HG03520 (cell line): ENCODE measurements around the gene PARN.
"Not testable (repeated sequence)": the region's sequence is repeated elsewhere in the genome, so short reads cannot be mapped to it uniquely, and the experiment has no call there.

Source experiments
- ATAC-seq: cut with Tn5 transposase; IDR thresholded peaks from one replicate; pipeline ENCODE4 v1.9.1; 2021; ENCODE audit warnings: mild to moderate bottlenecking, moderate library complexity; ENCODE audit not compliant: unreplicated experiment

PARN gene

DNA sequence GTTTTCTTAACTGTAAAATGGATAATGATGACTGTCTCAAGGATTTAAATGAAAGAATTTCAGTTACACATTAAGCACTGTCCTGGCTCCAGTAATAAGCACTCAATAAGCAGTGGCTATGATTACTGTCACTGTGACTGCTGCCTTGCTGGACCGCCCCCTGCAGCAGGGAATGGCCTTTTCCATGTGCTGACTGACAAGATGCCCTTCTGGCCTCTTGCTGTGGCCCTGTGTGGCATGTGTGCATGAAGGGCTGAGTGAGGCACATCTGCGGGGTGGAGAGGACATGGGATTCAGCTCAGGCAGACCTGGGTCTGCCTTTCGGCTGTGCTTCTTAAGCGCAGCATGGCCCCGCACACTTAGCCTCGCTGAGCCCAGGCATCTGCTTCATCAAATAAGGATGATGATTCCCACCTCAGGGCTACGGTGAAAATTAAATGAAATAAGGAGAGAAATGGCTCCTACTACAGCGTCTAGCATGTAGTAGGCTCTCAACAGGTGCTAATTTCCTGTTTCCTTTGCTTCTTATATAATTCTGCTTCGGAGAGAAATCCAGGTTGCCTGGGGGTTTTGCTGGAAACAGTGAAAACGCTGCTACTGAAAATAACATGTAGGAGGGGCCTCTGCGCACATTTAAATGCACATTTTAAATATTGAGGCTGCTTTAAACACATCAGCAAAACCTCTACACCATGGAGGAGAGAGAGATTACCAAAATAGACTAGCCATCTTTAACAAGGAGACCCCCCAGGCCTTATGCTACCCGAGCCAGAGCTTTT is 183.9 kb downstream of the PARN start:
- no peak for ATAC-seq

DNA sequence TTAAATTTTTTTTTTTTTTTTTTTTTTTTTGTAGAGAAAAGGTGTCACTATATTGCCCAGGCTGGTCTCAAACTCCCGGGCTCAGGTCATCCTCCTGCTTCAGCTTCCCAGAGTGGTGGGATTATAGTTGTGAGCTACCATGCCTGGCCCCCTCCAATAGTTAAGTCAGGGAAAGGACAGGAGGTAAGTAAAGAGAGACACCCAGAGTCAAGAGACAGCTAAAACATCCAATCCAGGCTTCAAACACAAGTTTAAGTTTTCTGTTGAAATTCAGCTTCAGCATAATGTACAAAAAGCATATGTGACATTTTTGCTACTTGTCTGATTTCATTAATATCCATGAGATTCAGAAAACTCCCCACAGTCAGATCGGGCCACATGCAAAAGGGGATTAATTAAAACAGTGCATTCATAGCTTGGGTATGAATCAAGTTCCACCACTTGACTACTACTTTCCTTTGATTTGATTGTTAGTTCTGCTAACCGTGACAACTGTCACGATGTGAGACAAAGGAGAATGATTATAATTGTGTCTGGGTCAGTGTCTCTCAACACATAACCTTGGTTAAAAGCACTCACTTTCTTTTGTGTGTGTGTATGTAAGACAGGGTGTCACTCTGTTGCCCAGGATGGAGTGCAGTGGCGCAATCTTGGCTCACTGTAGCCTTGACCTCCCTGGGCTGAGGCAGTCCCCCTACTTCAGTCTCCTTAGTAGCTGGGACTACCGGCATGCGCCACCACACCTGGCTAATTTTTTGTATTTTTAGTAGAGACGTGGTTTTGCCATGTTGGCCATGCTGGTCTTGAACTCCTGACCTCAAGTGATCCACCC is 184.9 kb downstream of the PARN start:
- ATAC-seq, result no peak

DNA sequence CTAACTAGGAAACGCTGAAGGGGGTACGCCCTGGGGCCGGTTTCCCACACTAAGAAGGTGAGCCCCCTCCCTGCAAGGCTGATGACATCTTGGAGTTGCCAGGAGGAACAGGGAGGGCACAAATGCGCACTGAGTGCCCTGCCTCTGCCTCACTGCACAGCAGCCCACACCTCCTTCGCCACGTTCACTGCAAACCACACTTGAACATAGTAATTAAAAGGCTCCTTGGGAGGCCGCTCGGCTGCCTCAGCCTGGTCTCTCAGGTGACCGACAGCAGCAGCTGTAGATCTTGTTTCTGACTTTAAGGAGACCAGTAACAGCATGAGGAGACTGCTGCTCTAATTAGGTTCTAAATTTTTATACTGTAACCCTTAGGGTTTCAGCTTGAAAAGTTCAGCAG is 188.5 kb downstream of the PARN start:
- ATAC-seq, result not testable (repeated sequence)

DNA sequence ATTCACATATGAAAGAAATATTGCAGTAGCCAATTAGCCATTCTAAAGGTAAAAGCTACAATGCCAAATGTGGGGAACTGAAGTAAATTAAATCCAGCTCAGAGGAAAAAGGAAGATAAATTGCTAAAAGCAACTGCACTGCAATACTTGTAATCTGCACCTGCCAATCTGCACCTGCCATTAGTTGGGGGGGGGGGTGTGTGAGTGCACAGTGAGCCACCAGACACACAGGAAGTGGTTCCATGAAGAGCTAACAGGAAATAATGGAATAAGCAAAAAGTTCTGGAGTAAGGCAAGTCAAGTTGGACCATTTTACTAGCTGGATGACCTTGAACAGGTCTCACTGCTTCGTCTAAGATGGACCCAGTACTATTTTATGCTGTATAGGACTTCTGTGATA is 191.8 kb downstream of the PARN start:
- ATAC-seq, result no peak

DNA sequence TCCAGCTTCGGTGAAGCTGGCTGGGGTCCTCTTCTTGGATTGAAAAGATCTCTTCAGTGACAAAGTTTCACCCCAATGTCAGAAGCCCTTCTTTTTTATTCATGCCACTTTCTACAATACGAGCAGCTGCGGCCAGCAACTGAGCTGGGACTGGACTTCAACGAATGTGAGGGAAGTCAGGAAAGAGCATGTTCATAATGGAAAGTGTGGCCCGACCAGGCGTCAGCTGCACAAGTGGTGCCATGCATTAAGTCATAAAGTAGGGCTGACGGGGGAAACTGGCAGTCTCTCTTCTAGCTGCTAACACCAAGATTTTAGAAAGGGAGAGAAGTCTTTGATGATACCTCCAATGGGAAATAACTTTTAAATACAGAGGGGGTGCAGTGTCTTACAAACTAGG is 192.6 kb downstream of the PARN start:
- no peak for ATAC-seq

DNA sequence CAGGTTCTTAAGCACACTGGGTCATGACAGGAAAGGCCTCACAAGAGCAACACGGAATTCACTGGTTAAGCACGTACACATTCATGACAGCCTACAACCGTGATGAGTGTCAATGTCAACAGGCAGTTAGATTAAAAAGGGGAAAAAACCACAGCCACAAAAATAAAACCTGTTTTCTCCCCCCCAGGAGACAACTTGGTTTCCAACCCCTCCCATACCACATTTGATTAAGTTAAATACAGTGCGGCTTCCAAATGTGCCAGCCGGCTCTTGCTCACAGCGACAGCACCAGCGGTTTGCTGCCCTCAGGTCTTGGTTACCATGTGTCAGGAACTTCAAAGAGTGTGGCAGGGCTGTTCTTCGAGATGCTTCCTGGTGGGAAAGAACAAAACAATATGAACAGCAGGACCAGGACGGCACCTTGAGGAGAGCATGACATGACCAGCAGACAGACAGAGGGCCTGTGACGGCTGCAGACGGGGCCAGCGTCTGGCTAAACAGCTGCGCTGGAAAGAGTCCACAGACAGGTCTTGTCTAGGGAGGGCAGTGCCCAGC is 193.6 kb downstream of the PARN start:
- ATAC-seq, result no peak

DNA sequence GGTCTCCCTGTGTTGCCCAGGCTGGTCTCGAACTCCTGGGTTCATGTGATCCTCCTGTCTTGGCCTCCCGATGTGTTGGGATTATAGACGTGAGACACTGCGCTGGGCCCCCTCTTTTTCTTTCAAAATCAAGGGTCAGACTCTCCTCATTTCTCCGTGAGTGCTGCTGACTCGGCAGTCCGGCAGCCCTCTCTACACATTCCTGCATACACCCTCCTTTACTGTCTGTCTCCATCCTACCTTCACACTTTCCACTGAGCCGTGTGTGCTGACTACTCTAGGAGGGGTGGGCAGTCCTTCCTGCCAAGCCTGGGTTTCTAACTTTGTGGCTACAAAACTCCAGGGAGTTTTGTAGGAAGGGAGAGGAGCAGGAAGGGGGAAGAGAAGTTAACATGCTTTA is 195.2 kb downstream of the PARN start:
- ATAC-seq, result no peak

DNA sequence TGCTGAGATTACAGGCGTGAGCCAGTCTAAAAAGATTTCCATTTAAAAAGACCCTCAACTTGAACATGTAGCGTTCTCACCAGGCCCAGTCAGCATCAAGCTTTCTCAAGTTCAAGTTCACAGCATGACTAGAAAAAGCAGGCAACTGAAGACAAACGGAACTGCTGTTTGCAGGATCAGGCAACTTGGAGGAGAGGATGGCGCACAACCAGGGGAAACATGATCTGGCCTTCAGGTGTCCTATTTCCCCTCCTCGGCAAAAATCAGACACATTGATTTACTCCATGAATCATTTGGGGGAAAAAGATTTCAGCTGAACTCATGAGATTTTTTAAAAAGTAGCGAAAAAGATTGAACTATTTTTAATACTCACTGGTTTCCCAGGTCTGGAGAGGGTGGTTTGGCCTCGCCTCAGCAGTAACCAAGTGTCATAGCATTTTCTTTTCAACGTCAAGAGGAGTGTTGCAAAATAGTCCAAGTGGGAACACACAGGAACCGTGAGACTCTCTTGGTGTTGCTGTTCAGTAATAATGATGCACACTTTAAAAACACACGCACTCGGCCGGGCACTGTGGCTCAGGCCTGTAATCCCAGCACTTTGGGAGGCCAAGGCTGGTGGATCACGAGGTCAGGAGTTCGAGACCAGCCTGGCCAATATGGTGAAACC is 201.0 kb downstream of the PARN start:
- ATAC-seq, result not testable (repeated sequence)

DNA sequence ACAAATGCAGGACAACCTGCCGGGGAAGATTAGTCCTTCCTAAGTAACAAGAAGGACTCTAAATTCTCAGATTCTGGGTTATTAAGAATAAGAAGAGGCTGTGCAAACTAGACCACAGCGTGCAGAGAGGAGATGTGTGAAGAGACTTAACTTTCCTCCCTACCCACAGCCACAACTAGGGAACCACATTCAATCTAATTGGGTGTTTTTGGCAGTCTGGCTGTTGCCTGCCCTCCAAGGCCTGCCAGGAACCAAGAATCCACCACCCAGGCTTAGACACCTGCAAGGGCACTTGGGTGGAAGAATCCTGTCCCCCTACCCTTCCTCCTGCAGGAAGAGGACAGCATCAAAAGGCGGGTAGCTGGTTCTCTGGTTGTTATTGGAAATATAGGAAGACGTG is 202.0 kb downstream of the PARN start:
- ATAC-seq, result no peak

DNA sequence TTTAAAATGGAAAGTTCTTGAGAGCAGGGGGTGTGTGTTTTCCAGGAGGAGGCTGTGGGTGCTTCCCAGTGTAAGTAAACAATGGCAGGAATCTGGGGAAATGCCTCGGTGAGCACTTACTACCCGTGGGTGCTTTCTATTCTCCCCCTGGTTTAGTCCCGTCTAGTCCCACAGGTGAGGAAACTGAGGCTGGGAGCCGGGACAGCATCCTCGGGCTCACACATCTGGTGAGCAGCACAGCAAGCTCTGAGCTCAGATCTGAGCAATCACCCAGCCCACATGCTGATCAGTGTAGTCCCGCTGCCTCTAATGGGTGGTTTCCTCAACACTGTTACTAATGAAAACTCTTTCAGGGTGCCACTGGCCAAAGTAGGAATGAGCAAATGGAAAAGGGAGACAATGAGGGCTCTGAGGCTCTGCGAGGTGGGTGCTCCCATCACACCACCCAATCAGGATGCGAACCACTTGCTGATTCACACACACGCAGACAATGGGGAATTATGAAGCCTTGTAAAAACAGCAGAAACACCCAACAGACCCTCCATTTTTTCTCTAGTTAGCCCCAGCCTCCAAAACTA is 202.6 kb downstream of the PARN start:
- ATAC-seq, result no peak

DNA sequence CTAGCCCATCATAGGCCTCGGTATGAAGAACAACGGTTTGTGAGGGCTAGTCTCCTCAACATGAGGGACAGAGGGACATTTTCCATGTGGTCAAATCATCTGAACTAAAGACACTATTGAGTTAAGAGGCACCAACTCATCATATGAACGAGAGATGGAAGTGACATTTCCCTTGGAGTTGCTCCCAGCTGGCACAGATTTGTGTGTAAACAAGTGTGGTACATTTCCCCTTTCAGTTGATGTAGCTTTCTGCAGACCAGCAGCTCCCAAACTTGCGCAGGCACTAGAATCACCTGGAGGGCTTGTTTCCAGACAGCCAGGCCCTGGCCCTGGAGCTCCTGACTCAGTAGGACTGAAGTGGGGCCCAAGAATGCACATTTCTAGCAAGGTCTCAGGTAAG is 205.5 kb downstream of the PARN start:
- no peak for ATAC-seq

DNA sequence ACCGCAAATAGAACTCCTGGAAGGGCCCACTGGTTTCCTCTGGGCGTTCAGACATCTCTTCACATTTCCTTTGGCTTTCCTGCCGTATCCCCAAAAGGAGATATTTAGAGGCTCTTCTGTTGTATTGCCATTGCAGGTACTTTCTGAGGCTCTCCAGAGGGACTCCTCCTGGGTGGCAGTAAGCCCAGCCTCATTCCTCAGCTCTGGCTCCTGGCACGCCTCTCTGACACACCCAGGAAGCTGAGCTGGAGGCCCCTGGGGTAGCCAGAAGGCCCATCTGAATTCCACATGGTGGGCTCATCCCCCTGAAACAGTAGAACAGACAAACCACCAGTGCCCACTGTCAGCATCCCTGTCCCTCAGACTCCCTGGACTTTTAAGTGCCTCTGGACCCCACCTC is 206.7 kb downstream of the PARN start:
- ATAC-seq, result no peak

DNA sequence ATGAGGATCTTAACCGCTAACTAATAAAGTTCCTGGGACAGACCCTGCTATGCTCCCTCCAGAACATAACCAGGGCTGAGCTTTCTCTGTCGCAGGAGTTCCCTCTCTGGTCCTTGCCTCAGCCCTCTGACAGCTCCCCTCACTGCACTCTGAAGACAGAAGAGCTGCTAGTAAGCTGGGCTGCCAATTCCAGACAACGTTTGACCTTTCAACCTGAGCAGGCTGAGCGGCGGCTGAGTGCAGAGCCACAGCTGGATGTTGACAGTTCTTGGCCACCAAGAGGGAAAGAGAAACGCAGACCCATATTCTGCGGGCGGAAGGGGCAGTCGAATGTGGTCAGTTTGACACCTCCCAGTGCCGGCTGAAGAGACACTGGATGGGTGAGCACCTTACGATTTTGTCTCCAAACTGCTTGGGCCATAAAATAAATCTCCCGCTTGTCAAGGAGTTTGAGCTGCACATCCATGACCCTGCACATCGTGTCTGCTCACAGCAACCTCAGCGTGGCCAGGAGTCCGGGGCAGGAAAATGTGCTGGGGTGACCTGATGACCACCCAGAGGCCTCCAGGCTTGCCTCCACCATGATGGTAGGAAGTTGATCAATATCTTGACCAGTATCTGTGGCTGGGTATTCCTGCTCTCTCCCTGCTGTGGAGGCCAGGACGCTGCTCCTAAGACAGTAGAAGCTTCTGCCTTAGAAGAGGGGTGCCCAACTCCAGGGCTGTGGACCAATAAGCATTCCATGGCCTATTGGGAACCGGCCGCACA is 209.2 kb downstream of the PARN start:
- ATAC-seq, result no peak

DNA sequence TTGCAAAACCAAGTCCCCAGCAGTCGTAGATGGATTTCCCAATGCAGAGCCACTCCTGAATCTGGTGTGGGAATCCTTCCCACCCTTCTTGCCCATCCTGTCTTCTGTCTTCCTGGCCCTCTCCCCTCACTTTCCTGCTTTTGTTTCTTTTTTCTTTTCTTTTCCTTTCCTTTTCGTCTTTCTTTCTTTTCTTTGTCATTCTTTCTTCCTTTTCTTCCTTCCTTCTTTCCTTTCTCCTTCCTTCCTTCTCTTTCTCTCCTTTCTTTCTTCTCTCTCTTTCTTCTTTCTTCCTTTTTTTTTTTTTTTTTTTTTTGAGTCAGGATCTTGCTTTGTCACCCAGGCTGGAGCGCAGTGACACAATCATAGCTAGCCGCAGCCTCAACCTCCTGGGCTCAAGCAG is 209.8 kb downstream of the PARN start:
- ATAC-seq, result not testable (repeated sequence)

DNA sequence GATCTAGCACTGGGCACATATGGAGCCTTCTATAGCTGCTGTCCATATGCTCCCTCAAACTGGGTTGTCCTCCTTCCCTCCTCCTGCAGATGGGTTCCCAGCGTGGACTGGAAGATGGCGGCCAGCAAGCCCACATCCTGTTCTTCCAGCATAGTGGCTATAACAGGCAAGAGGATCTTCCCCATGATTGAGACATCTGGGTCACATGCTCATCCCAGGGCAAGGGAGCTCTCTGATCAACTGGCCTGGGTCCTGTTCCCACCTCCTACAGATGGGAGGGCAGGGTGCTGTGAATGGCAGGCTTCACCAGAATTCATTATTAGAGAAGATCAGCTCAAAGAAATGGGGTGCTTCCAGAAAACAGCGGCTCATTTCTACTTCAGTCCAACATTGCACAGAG is 210.2 kb downstream of the PARN start:
- ATAC-seq, result no peak

DNA sequence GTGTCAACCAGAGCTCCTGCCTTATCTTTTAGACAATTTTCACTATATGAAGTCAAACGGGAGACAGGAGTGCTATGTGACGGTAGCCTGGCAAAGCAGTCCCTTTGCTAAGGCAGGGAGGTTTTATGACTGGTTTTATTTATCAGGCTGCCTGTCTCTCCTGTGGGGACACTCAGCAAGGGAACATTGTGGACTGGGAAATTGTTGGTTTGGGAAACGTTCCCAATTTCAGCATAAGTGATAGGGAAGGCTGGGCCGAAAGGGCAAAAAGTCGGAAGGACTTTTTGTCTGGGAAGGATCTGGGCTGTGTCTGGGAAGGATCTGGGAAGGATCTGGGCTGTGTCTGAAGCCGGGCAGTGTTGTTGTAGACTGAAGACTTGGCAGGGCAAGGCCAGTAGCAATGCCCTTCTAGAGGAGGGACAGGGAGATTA is 211.2 kb downstream of the PARN start:
- ATAC-seq, result no peak

DNA sequence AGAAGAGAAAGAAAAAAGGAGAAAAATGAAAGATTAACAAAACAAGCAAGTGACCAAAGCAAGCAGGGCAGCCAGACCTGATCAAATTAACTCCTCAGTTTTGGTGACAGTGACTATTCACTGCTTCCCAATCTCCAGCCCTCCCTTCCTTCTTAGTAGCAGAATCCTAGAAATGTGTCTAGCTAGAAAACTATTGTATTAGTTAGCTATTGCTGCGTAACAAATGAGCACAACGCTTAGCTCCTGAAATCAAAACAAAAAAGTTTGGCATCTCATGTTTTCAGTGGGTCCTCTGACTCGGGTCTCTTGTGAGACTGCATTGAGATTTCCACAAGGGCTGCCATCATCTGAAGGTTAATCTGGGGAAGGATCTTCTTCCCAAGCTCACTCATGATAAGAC is 213.9 kb downstream of the PARN start:
- ATAC-seq, result no peak

DNA sequence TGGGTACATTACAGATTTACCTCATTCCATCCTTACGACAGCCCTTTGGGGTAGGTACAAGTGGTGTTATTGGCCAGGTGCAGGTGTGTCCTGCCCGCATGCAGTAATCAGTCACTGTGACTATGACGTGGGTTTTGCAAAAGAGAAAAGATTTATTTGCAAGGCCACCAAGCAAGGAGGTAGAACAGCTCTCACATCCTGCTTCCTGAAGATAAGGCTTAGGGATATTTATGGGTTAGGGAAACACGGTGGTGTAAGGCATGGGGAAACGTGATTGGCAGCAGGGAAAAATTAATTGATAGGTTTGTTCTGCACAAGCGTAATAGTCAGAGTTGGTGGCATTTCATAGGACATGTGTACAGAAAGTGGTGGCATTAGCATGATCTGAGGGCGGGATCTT is 214.8 kb downstream of the PARN start:
- ATAC-seq, result no peak

DNA sequence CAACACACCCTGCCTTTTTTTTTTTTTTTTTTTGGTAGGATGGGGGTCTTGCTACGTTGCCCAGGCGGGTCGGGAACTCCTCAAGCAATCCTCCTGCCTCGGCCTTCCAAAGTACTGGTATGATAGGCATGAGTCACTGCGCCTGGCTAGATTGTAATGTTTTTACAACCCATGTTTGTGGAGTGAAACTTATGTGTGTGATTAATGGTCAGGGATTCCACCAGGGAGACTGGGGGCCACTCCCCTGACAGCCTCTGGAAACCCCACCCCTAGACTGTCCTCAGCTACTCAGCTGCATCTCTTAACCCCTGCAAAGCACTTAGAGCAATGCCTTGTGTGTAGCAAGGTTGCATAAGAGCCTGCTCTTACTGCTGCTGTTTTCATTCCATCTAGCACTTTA is 220.5 kb downstream of the PARN start:
- no peak for ATAC-seq

DNA sequence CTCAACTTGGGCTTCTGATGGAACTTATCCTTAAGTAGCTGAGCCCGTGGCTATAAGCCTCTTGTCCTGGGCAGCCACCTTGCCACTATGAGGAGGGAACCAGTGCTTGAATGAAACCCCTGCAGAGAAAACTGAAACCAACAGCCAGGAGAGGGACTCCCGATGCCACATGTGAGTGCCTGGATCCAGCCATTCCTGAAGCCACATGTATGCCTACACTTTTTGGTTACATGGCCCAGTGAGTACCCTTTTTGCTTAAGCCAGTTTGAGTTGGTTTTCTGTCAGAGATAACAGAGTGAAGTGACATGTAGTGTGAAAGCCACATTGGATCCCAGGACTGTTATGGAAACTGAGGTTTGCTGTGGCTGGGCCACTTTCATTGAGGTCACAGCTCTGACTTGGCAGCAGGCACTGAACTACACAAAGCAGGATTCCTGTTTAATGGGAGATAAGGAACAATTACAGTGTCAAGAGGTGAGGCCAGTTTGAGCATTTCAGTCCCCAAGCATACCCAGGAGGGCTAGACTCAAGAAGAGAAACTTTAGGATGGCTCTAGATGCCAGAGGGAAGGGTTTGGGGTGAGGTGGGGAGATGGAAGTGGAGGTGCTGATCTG is 222.2 kb downstream of the PARN start:
- no peak for ATAC-seq
